GM19324 (cell line): Measurements from ENCODE around the gene TMPRSS13.
"Not testable (repeated sequence)": the region's sequence is repeated elsewhere in the genome, so short reads cannot be mapped to it uniquely, and the experiment has no call there.

ENCODE experiments used
- ATAC-seq: cut with Tn5 transposase; IDR thresholded peaks from one replicate; pipeline ENCODE4 v1.9.1; 2021; ENCODE audit warnings: mild to moderate bottlenecking, moderate library complexity; ENCODE audit not compliant: unreplicated experiment, low FRiP score

Gene TMPRSS13

DNA sequence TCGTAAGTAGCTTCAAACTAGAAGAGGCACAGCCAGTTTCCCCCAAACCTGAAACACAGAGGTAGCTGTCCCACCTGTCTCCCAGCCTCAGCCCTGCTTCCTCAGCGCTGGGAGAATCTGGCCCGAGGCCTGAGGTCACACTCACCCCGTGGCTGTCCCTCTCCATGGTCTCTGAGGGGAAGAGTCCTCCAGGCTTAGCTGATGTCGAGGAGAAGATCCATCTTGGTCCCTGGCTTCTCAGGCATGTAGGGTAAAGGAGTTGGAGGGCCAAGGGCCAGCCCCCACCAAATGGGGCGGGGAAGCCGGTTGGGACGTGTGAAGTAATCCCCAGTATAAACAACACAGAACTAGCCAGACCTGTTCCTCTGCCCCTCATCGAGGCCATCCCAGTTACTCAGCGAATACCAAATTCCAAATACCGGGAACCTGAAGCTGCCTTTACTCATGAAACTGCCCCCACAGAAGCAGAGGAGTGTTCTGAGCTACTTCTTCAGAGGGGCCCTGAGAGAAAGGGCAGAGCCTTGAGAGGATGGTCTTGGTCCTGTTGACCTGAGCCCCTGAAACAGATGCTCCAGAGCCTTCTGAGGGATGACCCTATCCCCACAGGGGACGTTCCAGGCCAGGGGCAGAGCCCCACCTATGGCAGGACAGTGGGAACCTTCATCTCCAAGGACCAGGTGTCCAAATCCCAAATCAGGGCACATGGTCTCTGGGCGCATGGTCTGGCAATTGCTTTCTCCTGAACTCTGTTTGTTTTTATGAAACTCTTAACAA, at the start of gene TMPRSS13:
TMPRSS13 (minus strand) TSS at position 261 of the 774 bp plus-strand sequence; CDS start at position 166, 95 bp downstream.
- no peak for ATAC-seq

DNA sequence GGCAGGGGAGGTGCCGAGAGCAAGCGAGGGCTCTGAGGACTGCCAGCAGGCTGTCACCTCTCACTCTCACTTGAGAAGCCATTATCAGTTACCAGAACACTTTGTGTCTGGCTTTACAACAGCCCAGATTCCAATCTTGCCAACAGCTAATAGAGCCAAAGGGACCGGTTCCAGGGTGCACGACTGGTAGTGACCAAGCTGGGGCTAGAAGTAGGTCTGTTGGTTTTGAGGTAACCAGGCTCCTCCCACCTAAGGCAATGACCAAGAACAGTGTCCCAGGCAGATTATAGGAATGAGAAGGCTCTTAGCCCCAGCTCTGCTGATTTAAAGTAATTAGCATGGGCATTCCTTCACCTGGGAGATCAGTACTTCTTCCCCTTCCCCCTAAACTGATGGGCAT, 49.8 kb upstream of the TMPRSS13 start:
- no peak for ATAC-seq

- ATAC-seq, result not testable (repeated sequence)
Observed at GRCh38 chr11:117978291-117978910, 49.2 kb upstream of the TMPRSS13 start.

- not testable (repeated sequence) for ATAC-seq
Observed at GRCh38 chr11:117977612-117978264, 48.5 kb upstream of the TMPRSS13 start.

DNA sequence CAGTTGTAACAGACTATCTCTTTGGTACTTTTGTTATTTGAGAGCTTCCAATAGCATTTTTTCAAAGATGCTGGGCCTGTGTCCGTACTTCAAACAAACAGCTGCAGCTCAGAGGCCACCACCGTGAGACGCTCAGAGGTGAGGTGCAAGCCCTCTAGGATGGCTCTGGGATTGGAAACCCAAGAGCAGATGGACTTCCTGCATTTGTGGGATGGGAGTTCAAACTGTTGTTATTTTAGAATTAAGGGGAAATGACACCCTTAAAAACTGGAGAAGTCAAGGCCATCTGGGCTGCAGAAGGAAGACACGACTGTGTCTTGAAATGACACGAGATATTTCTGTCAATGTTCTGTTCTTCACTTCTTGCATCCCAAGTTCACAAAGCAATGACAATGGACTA, 47.8 kb upstream of the TMPRSS13 start:
- ATAC-seq, result no peak

DNA sequence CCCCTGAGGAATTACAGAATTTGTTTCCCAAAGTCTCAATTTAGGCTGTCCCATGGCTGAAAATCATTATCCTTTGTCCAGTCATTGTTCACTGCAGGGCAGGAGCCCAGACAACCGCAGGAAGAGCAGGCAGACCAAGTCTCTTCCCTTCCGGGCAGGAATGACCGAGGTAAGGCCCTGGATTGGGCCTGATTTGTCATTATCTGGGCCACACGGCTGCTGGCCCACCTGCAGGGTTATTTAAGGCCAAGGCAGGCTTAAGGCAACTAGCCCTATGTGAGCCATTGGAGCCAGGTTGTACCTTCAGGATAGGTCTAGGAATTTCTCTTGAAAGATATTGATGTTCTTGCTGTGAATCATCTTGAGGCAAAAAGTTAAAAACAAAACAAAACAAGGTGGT, 47.2 kb upstream of the TMPRSS13 start:
- ATAC-seq, result no peak

GRCh38 chr11:117973503-117973860, 44.3 kb upstream of the TMPRSS13 start:
- ATAC-seq, result no peak

GRCh38 chr11:117972629-117973502, 43.7 kb upstream of the TMPRSS13 start:
- no peak for ATAC-seq

DNA sequence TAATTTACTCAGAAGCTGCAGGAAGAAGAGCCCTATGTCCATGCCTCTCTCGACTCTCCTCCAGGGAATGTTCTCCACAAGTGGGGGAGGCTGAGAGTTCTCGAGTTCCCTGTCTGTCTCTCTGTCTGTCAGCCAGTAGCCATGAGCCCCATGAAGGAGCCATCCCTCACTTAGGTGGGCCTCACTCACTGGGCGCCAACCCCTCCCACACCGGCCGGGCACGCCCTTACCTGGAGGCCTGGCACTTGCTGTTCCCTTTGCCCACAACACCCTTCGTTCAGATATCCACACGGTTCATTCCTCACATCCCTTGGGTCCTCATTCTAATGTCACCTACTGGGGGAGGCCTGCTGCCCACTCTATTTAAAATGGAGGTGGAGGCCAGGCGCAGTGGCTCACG, 42.8 kb upstream of the TMPRSS13 start:
- ATAC-seq, result no peak

DNA sequence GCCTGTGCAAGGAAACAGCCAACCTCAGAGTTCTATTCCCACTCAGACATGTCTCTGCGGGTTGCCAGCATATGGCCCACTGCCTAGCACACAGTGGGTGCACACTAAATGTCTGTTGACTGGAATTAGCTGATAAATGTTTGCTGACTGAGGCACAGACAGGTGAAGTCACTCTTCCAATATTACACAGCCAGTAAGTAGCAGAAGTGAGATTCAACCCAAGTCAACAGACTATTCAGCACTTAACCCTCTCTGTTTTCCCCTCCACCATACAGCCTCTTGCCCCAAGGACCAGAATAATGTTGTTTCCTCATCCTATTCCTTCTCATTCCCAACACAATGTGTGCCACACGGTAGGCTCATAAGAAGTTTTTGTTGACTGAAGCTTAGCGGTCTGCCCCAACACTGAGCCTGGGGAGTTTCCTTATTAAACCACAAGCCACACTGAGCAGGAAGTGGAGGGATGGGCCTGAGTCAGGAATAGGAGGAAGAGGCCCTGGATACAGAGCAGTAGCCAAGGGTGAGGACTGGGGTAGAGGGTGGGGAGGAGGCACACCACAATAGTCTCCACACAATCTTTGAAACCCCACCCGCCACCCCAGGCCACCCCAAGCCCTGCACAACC, 41.3 kb upstream of the TMPRSS13 start:
- ATAC-seq, result no peak

DNA sequence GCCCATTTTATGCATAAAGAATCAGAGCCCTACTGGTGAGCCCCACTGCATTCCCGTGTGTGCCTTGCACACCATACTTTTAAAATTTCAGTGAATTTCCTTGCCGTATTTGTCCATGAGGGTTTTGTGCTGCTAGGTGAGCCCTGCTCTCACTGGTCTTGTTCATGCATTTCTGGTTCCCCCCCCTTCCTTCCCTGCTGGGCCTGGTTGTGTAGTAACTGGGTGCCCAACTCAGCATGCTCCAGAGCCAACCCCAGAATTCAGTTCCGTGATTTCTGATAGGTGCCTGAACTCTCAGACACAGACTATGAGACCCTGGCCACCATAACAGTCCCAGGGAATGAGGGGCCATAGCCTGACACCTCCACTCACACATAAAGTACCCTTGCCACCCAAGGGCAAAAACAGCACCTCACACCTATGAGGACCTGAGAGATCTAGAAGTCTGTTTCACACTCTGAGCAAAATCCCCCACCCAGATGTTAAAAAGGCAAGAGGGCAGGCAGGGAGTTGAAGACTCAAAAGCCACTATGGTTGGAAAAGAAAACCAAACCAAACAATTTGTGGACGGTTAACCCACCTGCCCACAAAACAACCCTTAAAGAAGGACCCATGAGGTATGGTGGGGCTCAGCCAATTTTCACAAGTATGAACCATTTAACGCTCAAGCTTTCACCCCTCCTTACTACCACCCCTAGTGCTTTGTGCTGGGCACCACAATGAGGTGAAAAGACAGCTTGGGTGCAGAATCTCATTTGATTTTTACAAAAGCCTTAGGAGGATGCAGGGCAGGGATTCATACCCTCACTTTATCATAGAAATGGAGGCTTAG, 40.2 kb upstream of the TMPRSS13 start:
- ATAC-seq, result no peak

GRCh38 chr11:117966908-117967307, 37.7 kb upstream of the TMPRSS13 start:
- ATAC-seq, result no peak

DNA sequence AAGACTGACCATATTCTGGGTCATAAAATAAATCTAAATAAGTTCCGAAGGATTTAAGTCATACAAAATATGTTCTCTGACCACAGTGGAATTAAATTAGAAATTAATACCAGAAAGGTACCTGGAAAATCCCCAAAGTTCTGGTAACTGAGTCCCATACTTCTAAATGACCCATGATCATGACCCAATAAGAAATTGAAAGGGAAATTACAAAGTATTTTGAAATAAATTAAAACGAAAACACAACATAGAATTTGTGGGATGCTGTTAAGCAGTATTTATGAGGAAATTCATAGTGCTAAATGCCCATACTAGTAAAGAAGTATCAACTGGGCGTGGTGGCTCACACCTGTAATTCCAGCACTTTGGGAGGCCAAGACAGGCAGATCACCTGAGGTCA, 33.6 kb upstream of the TMPRSS13 start:
- no peak for ATAC-seq

- ATAC-seq, result no peak
Observed at GRCh38 chr11:117961896-117962295, 32.7 kb upstream of the TMPRSS13 start.

DNA sequence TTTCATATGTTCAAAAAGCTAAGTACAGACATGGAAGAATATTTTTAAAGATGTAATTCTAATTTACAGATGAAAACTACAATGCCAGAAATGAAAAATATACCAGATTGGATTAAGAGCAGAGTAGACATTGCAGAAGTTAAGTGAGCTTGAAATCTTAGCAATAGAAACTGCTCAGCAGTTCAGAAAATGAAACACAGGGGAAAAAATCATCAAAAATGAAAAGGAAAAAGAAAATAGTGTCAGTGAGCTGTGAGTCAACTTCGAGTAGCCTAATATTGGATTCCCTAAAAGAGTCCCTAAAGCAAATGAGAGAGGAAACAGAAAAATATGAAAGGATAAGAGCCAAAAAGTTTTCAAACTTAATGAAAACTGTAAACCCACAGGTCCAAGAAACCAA, 31.2 kb upstream of the TMPRSS13 start:
- no peak for ATAC-seq

- no peak for ATAC-seq
Observed at GRCh38 chr11:117959438-117960149, 30.4 kb upstream of the TMPRSS13 start.

GRCh38 chr11:117958949-117959348, 29.7 kb upstream of the TMPRSS13 start:
- no peak for ATAC-seq

- ATAC-seq, result no peak
Observed at GRCh38 chr11:117953024-117953671, 23.9 kb upstream of the TMPRSS13 start.
